K562 (cell line): ENCODE data around the gene GGT1. TPM values are rescaled to one million over a fixed set of nuclear protein-coding genes. Genes with fewer than 3 reads are reported as not detected.

ENCODE experiments used
- ATAC-seq: fragments of 200-7000 bp; cut with Tn5 transposase; 3 replicates; pipeline ENCODE4 v1.9.1; 2020; ENCODE audit warnings: moderate library complexity
- BruUV-seq: library from RNA; stranded (reverse); fragments of 400-500 nt; replicated peaks from 2 replicates; lab custom pipeline; 2021; lab: Mats Ljungman, UMichigan
- CTCF ChIA-PET: fragments of 300-600 bp; formaldehyde crosslinking; extraction: SDS; loops from one replicate; lab custom pipeline; 2021; ENCODE audit warnings: low intra/inter-chr PET ratio; lab: Yijun Ruan, JAX
- POLR2A ChIA-PET: fragments of 300-600, 350-650 bp; sonication (Branson Sonifier 250); formaldehyde crosslinking; extraction: SDS; loops from one replicate; lab custom pipeline; 2021; ENCODE audit warnings: antibody characterized with exemption, inconsistent platforms; lab: Yijun Ruan, JAX
- DNase-seq, 4 experiments: peaks; one replicate each; pipeline versions ENCODE4 v3.0.0 to v3.0.0-alpha.2; 2011 to 2018; ENCODE audit warnings: low spot score in 3 of 4, mixed read lengths in 3 of 4; ENCODE audit errors: extremely low read depth in 1 of 4
- FAIRE-seq: peaks from 2 replicates; lab custom pipeline; 2011; peaks lifted over from hg19 to GRCh38; lab: Jason Lieb, UNC
- H2AFZ ChIP-seq: 2 replicates; pipeline ENCODE4 v1.6.0; 2011; ENCODE audit warnings: low read depth, low read length, control low read depth, inconsistent platforms
- H3K27ac ChIP-seq: fragments of 200-600 bp; 3 replicates; pipeline ENCODE4 v1.8.0; 2011; ENCODE audit warnings: low read depth, mild to moderate bottlenecking, control low read depth, inconsistent platforms, low read length, moderate library complexity, mixed read lengths; ENCODE audit errors: extremely low read depth
- H3K27me3 ChIP-seq, 2 experiments: fragments of 300-600 bp in 1 of 2; 2 replicates in 1 of 2; 3 replicates in 1 of 2; pipeline versions ENCODE4 v1.6.0 to v1.8.0; 2011; ENCODE audit warnings: inconsistent platforms in 2 of 2, low read length in 2 of 2, mild to moderate bottlenecking in 1 of 2, mixed read lengths in 1 of 2, moderate library complexity in 1 of 2; ENCODE audit not compliant: control insufficient read depth in 2 of 2, insufficient read depth in 2 of 2
- H3K36me3 ChIP-seq: fragments of 300-600 bp; 3 replicates; pipeline ENCODE4 v1.8.0; 2011; ENCODE audit warnings: mild to moderate bottlenecking, low read length, inconsistent platforms; ENCODE audit not compliant: control insufficient read depth, insufficient read depth
- H3K4me1 ChIP-seq, 2 experiments: fragments of 200-600 bp in 1 of 2; replicated peaks in 1 of 2; 2 replicates in 1 of 2; 3 replicates in 1 of 2; pipeline versions ENCODE4 v1.5.1 to v1.8.0; 2011; ENCODE audit warnings: inconsistent platforms in 2 of 2, low read length in 2 of 2, mild to moderate bottlenecking in 1 of 2, mixed read lengths in 1 of 2, moderate library complexity in 1 of 2; ENCODE audit not compliant: control insufficient read depth in 2 of 2, insufficient read depth in 2 of 2
- H3K4me2 ChIP-seq: 2 replicates; pipeline ENCODE4 v1.6.1; 2011; ENCODE audit warnings: low read length, control low read depth, inconsistent platforms, mixed read lengths; ENCODE audit not compliant: insufficient read depth
- H3K4me3 ChIP-seq: fragments of 200-600 bp; sonication (generic), shearing (Covaris generic); 2 replicates; pipeline ENCODE4 v1.5.1; 2016; ENCODE audit warnings: control low read depth, inconsistent platforms
- H3K79me2 ChIP-seq: fragments of 200-600 bp; 3 replicates; pipeline ENCODE4 v1.8.0; 2011; ENCODE audit warnings: low read length, inconsistent platforms; ENCODE audit not compliant: control insufficient read depth, insufficient read depth
- H3K9ac ChIP-seq, 2 experiments: 2 replicates each; pipeline versions ENCODE4 v1.6.0 to v1.6.1; 2011; ENCODE audit warnings: low read depth in 2 of 2, low read length in 2 of 2, control low read depth in 1 of 2, inconsistent platforms in 1 of 2, mild to moderate bottlenecking in 1 of 2, mixed read lengths in 1 of 2; ENCODE audit not compliant: insufficient read depth in 1 of 2
- H3K9me1 ChIP-seq: one replicate; pipeline ENCODE4 v1.6.0; 2011; ENCODE audit warnings: inconsistent platforms, mild to moderate bottlenecking, low read length, moderate library complexity; ENCODE audit not compliant: control insufficient read depth, insufficient read depth
- H3K9me3 ChIP-seq: replicated peaks from 2 replicates; pipeline ENCODE4 v1.5.1; 2011; ENCODE audit warnings: low read depth, low read length, inconsistent platforms; ENCODE audit not compliant: control insufficient read depth, insufficient read depth
- H4K20me1 ChIP-seq: replicated peaks from 2 replicates; pipeline ENCODE4 v1.6.1; 2011; ENCODE audit warnings: low read length, inconsistent platforms, mixed read lengths; ENCODE audit not compliant: control insufficient read depth, insufficient read depth
- ETS2 ChIP-seq: IDR thresholded peaks from 2 replicates; pipeline ENCODE4 v1.6.1; 2016; ENCODE audit warnings: borderline replicate concordance, missing genetic modification characterization, mild to moderate bottlenecking, moderate library complexity, missing compliant biosample characterization; ENCODE audit not compliant: poor library complexity, severe bottlenecking
- HDAC6 ChIP-seq: IDR thresholded peaks from 2 replicates; pipeline ENCODE4 v1.6.1; 2012; ENCODE audit warnings: low read depth, mild to moderate bottlenecking, control low read depth, inconsistent platforms, low read length, moderate library complexity
- KDM5B ChIP-seq: fragments of 200-600 bp; sonication (generic); IDR thresholded peaks from 2 replicates; pipeline ENCODE4 v1.6.1; 2012; ENCODE audit warnings: low read depth, mild to moderate bottlenecking, moderate library complexity, low read length, control low read depth, inconsistent platforms; ENCODE audit not compliant: insufficient replicate concordance
- PTBP1 ChIP-seq: fragments of 200-400 bp; formaldehyde crosslinking; IDR thresholded peaks from 2 replicates; pipeline ENCODE4 v1.6.1; 2017; ENCODE audit warnings: low read depth, low read length
- SIN3B ChIP-seq: fragments of 450-650 bp; IDR thresholded peaks from 2 replicates; pipeline ENCODE4 v1.6.1; 2017; ENCODE audit warnings: low read depth, mild to moderate bottlenecking, moderate library complexity
- ZNF146 ChIP-seq: IDR thresholded peaks from one replicate; pipeline ENCODE4 v1.6.1; 2018; ENCODE audit warnings: missing compliant biosample characterization; ENCODE audit not compliant: unreplicated experiment
- ZNF589 ChIP-seq: fragments of 200-800 bp; sonication (Bioruptor generic); IDR thresholded peaks from 2 replicates; pipeline ENCODE4 v1.6.1; 2016; ENCODE audit warnings: low read depth, missing genetic modification characterization, missing compliant biosample characterization
- WGBS: fragments of 100-300 bp; shearing (Covaris generic); methylation state at CpG from one replicate; pipeline ENCODE4 v1.1.6; 2016; ENCODE audit warnings: low coverage, mixed read lengths; ENCODE audit not compliant: insufficient coverage; ENCODE audit errors: missing lambda C conversion rate; 5-methylcytosine and 5-hydroxymethylcytosine counted together
- in situ Hi-C: fragments of 300-500 bp; cut with MboI; formaldehyde crosslinking; loops from 4 replicates; pipeline ENCODE4 v1.15.0; 2018; ENCODE audit warnings: inconsistent platforms, mixed read lengths
- intact Hi-C: fragments of 100-400 bp; cut with micrococcal nuclease; formaldehyde crosslinking; loops from 2 replicates; pipeline ENCODE4 v1.14.2; 2022
- polyA plus RNA-seq, 8 experiments: library from polyadenylated mRNA; depleted of rRNA in 4 of 8; stranded (reverse) in 5 of 8; unstranded in 3 of 8; fragments of >200 nt; fragmentation: Nextera tagmentation in 2 of 8; fragmentation: Illumina TruSeq in 1 of 8; extraction: Ambion mirVana in 2 of 8; extraction: Trizol in 1 of 8; gene quantifications; 2 replicates each; pipeline versions ENCODE4 v1.2.1 to v1.2.3, GENCODE V29; 2011 to 2014; ENCODE audit warnings: inconsistent platforms in 1 of 8, missing spikeins in 1 of 8
- total RNA-seq, 7 experiments: library from RNA; depleted of rRNA in 6 of 7; stranded (reverse); fragments of >200 nt in 6 of 7; fragmentation: Illumina TruSeq in 2 of 7; extraction: Trizol in 2 of 7; gene quantifications; 2 replicates each; pipeline versions ENCODE4 v1.2.1 to v1.2.3, GENCODE V29; 2011 to 2021; ENCODE audit warnings: low replicate concordance in 1 of 7

The GGT1 gene
- total and polyA plus RNA-seq, 9 of the 15 experiments (the other 6 are each of a cell fraction or from before 2014, with no cell fraction given), result 0.46 to 11.8 (median 6.9) TPM

DNA sequence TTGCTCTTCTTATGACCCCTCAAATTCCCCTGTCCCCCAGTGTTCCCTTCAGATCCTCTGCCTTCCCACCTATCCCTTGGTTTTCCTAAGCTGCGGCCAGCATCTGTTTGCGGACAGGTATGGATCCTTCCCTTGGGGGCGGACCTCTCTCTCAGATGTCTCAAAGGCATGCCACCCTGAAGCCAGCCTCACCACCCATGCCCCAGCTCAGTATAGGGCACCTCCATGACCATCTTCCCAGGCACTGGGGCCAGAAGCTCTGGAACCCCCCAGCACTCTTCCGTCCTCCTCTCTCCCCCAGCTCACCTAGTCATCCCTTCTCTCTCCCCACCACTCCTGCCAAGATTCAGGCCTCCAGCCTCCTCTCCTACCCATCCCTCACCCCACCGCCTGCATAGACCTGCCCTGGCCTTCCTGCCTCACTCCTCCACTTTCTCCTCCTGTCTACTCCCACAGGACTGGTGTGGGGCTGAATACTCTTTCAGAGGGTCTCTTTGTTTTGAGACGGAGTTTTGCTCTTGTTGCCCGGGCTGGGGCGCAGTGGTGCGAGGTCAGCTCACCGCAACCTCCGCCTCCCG, 12.3 kb upstream of the GGT1 start:
- Histone ChIP-seq H3K9me3 (no peaks in the 10 kb centered on the region), H3K79me2 (no peaks in the 10 kb centered on the region), H3K9me1 (no peaks in the 10 kb centered on the region), H3K27me3 (no peaks in the 10 kb centered on the region), H3K4me1 (peaks cover 0 to 28% of the 10 kb centered on the region in 2 experiments; a peak in 2 of 5 replicates), H3K27ac (no peak overlapping the region), H3K4me3 (no peak overlapping the region), H4K20me1 (no peaks in the 10 kb centered on the region), H2AFZ (no peak overlapping the region), H3K4me2 (no peak overlapping the region), H3K9ac (no peak overlapping the region), H3K36me3 (no peaks in the 10 kb centered on the region)
- in situ Hi-C loops (no loop called here), intact Hi-C loops (no loop called here)
- POLR2A ChIA-PET, result interaction anchor here (0.7 to 1.1 kb wide), 3 partner anchors 20 to 36 kb away, joined by 3 to 7 read pairs (median 3); partner anchors contain the start of gene GUCD1
- FAIRE-seq, result no peak
- DNase-seq, result no peak
- WGBS, result 66% methylated on average over 12 of the region's 12 CpGs
- CTCF ChIA-PET, result no interaction called here
- BruUV-seq, result no TSS peak
- no peak for ATAC-seq
- TF ChIP-seq HDAC6 (no peak), ZNF146 (CRISPR knock-in tag) (no peak), PTBP1 (no peak), ETS2 (tag) (no peak), SIN3B (no peak), KDM5B (no peak), ZNF589 (CRISPR knock-in tag) (no peak)
